HG02840 (cell line): ENCODE measurements around the gene EHD4.
A peak's percentile ranks its signal among the peaks of the same experiment; 100 is the strongest.

Experiments used
- ATAC-seq: cut with Tn5 transposase; IDR thresholded peaks from one replicate; pipeline ENCODE4 v1.9.1; 2021; ENCODE audit warnings: mild to moderate bottlenecking, moderate library complexity, moderate number of reproducible peaks; ENCODE audit not compliant: unreplicated experiment, low FRiP score

Gene EHD4

GRCh38 chr15:41981371-41982132 is 9.2 kb upstream of the EHD4 start:
- ATAC-seq: no peak

GRCh38 chr15:41980654-41981323 is 8.4 kb upstream of the EHD4 start:
- no peak for ATAC-seq

DNA sequence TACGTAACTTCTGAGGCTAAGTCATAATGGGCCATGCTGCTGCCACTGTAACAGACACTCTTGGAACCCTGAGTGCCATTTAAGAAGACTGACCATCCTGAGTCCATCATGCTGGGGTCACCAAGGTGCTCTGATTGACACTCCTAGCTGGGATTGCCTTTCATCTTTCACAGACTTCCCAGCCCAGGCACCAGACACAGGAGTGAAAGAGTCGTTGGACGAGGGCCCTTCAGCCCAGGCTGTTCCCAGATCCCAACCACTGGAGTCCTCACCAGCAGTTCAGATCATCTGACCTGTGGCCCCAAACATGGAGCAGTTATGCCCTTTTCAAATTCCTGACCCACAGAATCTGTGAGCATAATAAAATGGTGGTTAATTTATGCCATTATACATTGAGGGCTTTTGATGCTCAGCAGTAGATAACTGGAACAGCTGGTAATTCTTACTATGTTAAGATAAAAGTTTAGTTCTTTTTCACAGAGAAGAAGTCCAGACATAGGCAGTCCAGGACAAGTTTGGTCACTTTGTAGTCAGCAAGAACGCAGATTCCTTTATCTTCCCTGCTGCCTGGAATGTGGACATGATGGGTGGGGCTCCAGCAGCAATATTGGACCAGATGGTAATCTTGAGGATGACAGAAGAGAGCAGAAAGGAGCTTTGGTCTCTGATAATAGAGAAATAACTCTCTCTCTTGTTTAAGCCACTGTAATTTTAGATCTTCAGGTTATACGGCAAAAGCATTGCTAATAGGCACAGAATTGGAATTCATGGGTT is 7.3 kb upstream of the EHD4 start:
- no peak for ATAC-seq

DNA sequence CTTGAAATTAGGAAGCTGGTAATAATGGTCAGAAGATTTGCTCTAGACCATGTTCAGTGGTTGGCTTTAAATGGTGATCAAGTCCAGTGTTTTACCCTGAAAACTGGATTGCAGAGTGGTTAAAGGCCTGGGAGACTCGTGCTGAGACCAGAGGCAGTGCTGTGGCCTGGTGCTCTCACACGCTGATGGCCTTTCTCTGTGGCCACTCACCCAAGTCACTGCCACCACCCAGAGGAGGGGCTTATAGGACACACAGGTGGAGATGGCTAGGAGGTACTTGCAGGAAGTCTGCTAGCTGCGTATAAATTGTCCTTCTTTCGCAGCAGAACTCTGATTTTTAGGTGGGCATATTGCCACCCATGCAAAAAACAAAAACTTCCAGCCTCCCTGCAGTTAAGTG is 6.2 kb upstream of the EHD4 start:
- ATAC-seq: no peak

- no peak for ATAC-seq
Observed at GRCh38 chr15:41977757-41978383, 5.5 kb upstream of the EHD4 start.

DNA sequence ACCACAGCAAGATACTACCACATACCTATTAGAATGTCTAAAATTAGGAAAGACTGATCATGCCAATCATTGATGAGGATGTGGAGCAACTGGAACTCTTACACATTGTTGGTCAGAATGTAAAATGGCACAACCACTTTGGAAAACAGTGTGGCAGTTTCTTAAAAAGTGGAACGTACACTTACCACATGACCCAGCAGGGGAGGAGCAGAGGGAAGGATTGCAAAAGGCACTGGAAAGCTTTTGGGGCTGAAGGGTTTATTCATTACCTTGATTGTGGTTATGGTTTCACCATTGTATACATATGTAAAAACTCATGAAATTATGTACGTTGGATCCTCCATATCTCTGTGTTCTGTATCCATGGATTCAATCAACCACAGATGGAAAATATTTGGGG is 3.3 kb upstream of the EHD4 start:
- no peak for ATAC-seq

- no peak for ATAC-seq
Observed at GRCh38 chr15:41974041-41974440, 1.7 kb upstream of the EHD4 start.

GRCh38 chr15:41971895-41972252 is 483 bp downstream of the EHD4 start:
- peak; percentile 9 for ATAC-seq

GRCh38 chr15:41971089-41971894 is 1.1 kb downstream of the EHD4 start:
- ATAC-seq: peak; percentile 41

GRCh38 chr15:41970456-41970855 is 1.9 kb downstream of the EHD4 start:
- no peak for ATAC-seq

DNA sequence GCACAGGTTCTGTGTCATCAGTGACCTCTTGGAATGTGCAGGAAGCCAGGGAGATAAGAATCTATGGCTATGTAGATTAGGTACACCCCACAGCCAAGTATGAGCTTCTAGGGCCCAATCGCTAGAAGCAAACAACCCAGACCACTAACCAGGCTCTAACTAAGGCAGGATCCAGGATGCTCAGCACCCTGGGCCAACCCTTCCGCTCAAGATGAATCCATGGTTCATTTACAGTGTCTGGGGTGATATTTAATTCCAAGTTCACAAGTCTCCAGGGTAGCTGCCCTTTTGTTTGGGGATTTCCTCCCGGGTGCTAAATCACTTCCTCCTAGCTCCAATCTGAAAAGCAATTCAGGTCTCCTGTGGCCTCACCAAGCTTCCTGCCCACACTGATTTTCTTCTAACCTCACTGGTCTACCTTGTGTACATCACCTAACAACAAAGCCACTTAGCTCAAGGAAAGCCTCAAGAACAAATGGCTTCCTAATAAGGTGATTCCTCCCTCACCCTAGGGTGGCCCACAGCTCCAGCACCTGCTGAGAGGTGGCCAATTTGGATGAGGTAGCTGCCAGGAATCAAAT is 2.4 kb downstream of the EHD4 start:
- no peak for ATAC-seq

GRCh38 chr15:41968701-41969100 is 3.7 kb downstream of the EHD4 start:
- ATAC-seq: no peak

DNA sequence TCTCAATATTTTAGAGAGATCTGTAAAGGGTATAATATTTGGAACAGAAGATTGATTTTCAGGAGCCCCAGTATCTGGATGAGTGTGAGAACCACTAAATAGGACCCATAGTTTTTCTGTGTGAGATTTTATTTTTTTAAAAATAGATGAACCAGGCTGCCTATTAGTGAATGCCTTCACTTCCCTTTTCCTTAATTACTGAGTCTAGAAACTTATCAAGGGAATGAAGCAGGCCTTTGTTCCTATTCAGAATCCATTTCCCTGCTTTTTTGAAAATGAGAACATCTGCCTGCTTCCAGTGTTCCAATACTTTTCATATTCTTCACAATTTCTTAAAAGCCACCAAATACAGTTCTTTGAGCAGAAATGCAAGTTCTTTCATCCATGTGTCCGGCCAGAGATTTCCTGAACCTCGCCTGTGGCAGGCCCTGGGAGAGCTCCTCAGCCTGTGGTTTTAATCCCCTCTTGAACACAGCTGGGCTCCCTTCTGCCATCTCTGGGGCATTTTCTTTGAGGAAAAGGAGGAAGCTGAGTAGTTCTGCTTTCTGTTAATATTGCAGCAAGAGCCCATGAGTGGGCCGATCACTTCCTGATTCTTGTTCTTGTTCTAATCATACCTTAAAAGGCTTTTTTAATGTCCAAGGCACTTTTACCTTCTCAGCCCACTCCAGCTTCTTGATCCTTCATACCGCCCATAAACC is 4.7 kb downstream of the EHD4 start:
- ATAC-seq: no peak

DNA sequence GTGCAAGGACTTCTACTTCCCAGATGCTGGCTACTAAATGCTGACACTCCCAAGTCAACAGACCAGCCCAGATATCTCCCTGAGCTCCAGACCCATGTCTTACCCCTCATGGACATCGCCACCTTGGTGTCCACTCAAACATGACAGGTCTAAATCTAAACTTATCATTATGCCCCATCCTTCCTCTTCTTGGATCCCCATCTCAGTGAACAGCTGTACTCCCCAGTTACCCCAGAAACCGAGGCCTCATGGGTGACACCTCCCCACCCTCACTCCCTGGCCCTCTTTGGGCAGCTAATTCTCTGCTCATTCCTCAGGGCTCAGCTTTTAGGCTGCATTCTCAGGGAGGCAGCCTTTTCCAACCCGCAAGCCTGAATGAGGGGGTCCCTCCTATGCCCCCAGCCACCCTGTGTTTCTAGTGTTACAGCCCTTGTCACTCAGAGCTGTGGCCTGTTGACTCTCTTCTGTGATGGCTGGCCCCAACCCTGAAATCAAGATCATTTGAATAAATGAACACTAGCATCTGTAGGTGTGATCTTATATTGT is 5.4 kb downstream of the EHD4 start:
- no peak for ATAC-seq

GRCh38 chr15:41966414-41966812 is 5.9 kb downstream of the EHD4 start:
- no peak for ATAC-seq

DNA sequence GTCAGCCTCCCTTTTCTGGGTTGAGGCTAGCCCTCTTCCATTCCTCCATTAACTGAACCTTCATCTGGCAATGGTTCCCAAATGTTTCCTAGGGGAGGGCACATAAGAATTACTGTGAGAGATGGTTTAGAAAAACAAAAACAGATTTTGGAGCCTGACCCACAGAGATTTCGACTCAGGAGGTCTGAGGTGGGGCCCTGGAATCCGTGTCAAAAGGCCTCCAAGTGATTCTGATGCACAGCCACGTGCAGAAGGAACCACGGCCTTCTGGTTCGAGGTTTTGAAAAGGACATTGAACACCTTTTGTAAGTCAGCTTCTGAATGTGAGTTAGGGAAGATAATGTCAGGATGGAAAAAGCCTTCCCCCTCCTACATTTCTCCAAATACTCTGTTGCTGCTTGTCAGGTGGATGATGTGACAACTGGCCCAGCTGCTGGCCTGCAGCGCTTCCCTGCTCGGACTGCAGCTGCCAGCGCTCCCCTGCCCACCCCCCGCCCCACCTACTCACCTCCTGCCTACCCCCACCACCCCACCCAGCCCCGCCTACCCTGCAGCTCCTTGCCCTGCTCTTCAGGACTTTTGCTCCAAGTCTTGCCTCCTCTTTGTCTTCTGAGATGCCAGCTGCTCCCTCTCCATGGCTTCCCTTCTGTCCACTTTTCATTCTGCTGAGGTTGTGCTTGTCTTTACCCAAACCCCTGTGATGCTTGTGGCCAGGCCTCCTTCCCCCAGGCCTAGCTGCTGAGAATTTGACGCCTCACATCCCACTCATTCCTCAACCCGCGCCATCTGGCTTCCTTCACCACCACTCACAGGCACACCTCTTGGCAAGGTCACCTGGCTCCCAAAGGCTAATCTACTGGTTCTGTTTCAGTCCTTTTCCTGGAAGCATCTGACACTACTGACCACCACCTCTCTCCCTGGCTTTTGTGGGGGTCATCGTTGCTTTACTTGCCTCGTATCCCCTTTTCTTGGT is 6.6 kb downstream of the EHD4 start:
- no peak for ATAC-seq

GRCh38 chr15:41961595-41962202 is 10.7 kb downstream of the EHD4 start:
- no peak for ATAC-seq
